Right cardiac atrium (tissue), 5 donors: ENCODE measurements around the gene KMT2C. TPM values are rescaled to one million over a fixed set of nuclear protein-coding genes. Genes with fewer than 3 reads are reported as not detected.
"Not testable (repeated sequence)": the region's sequence is repeated elsewhere in the genome, so short reads cannot be mapped to it uniquely, and the experiment has no call there.

ENCODE experiments used
- ATAC-seq, 2 donors: fragments of 200-7000 bp; cut with Tn5 transposase; one replicate each; pipeline versions ENCODE4 v1.8.0 to v1.9.1; 2020; ENCODE audit warnings: moderate library complexity in 2 of 2, mild to moderate bottlenecking in 1 of 2
- DNase-seq, 3 donors: peaks; one replicate each; pipeline ENCODE4 v3.0.0-alpha.2; 2020
- H3K27ac ChIP-seq: one replicate; pipeline ENCODE4 v1.5.1; 2013; ENCODE audit warnings: mild to moderate bottlenecking, low read length, control low read depth, moderate library complexity
- H3K27me3 ChIP-seq: one replicate; pipeline ENCODE4 v1.6.1; 2013; ENCODE audit not compliant: control insufficient read depth, insufficient read depth
- H3K4me1 ChIP-seq: one replicate; pipeline ENCODE4 v1.6.1; 2013; ENCODE audit warnings: low read length; ENCODE audit not compliant: control insufficient read depth, insufficient read depth
- H3K4me3 ChIP-seq: one replicate; pipeline ENCODE4 v1.5.1; 2013; ENCODE audit warnings: low read length, control low read depth
- H3K9me3 ChIP-seq: one replicate; pipeline ENCODE4 v1.6.1; 2013; ENCODE audit warnings: low read length; ENCODE audit not compliant: control insufficient read depth
- WGBS: extraction: QIAGEN DNeasy Blood & Tissue Kit; methylation state at CpG from one replicate; pipeline ENCODE4 v1.1.7; 2013; 5-methylcytosine and 5-hydroxymethylcytosine counted together
- intact Hi-C, 4 donors: fragments of 100-400 bp; cut with DNase I; formaldehyde crosslinking; loops; one replicate each; pipeline versions ENCODE4 v1.11.0 to v1.14.0; 2022 to 2023
- polyA plus RNA-seq: library from polyadenylated mRNA; stranded (reverse); fragments of 200-250 nt; gene quantifications from one replicate; pipeline ENCODE4 v1.2.3, GENCODE V29; 2013
- total RNA-seq, 4 donors: library from RNA; stranded (reverse); fragmentation: NEBNext Ultra II Directional; extraction: Animal tissue kit (Norgen Biotek cat#: 25700); gene quantifications; one replicate each; pipeline ENCODE4 v1.2.1, GENCODE V29; 2021
- donor health status: healthy with polysubstance abuse.
- donor health status: DM: no; HTN: yes; CAD: no.
- donor health status: DM: no; HTN: no; CAD: no.
- donor health status: DM: no; HTN: yes; CAD: no; lungs with severe emphysema.
- donor health status: DM: yes; HTN: yes; CAD: no.

Gene KMT2C
- total and polyA plus RNA-seq, 5 donors = 10.9 to 52.6 (median 49.9) TPM

DNA sequence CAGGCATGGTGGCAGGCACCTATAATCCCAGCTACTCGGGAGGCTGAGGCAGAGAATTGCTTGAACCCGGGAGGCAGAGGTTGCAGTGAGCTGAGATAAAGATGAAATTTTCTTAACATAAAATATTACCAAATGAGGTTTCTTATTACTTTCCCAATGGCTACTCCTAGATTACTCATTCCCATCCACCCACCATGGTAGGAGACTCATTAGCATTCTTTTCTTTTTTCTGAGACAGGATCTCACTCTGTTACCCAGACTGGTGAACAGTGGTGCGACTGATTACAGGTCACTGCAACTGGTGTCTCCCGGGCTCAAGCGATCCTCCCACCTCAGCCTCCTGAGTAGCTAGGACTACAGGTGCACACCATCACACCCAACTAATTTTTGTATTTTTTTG is 82.5 kb downstream of the KMT2C start:
- H3K9me3 ChIP-seq, DNase-seq, ATAC-seq, H3K27me3 ChIP-seq, intact Hi-C loops, H3K27ac ChIP-seq, H3K4me3 ChIP-seq, H3K4me1 ChIP-seq: not testable (repeated sequence)
- 95% methylated on average over 5 of the region's 5 CpGs for WGBS

DNA sequence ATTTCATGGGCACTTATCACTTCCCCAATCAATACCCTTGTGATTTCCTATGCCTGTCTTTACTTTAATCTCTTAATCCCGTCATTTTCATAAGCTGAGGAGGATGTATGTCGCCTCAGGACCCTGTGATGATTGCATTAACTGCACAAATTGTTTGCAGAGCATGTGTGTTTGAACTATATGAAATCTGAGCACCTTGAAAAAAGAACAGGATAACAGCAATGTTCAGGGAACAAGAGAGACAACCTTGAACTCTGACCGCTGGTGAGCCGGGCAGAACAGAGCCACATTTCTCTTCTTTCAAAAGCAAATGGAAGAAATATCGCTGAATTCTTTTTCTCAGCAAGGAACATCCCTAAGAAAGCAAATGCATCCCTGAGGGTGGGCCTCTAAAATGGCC is 84.1 kb downstream of the KMT2C start:
- intact Hi-C loops, H3K4me1 ChIP-seq, H3K27ac ChIP-seq, H3K9me3 ChIP-seq, H3K4me3 ChIP-seq, DNase-seq, ATAC-seq, H3K27me3 ChIP-seq: not testable (repeated sequence)
- 95% methylated on average over 5 of the region's 5 CpGs for WGBS

DNA sequence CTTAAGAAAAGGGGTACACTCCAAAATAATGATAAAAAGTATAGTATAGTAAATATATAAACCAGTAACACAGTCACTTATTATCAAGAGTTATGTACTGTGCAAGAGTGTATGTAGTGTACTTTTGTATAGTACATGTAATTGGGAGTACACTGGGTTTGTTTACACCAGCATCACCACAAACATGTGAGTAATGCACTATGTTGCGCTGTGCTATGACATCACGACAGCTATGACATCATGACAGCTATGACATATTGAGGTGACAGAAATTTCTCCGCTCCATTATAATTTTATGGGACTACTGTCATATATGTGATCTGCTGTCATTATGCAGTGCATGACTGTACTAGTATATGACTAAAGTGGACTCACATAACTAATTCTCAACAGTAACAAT is 84.6 kb downstream of the KMT2C start:
- DNase-seq = no peak
- intact Hi-C loops = no loop called here
- H3K27me3 ChIP-seq = no peaks in the 10 kb centered on the region
- H3K27ac ChIP-seq = no peak overlapping the region
- ATAC-seq = no peak
- H3K4me3 ChIP-seq = no peak overlapping the region
- no peaks in the 10 kb centered on the region for H3K4me1 ChIP-seq
- WGBS = 95% methylated on average over 3 of the region's 3 CpGs
- H3K9me3 ChIP-seq = no peaks in the 10 kb centered on the region

- H3K9me3 ChIP-seq = no peaks in the 10 kb centered on the region
- WGBS = 98% methylated on average over 2 of the region's 2 CpGs
- no peak overlapping the region for H3K4me3 ChIP-seq
- H3K27ac ChIP-seq = no peak overlapping the region
- no peaks in the 10 kb centered on the region for H3K27me3 ChIP-seq
- no peaks in the 10 kb centered on the region for H3K4me1 ChIP-seq
- DNase-seq = no peak
- no peak for ATAC-seq
- intact Hi-C loops = loop anchor here in 1 of 4 donors (10.0 kb wide), 1 partner anchor 87 kb away; the partner anchor contains the start of gene KMT2C
These were observed 87.9 kb downstream of the KMT2C start for GRCh38 chr7:152347888-152348287.

DNA sequence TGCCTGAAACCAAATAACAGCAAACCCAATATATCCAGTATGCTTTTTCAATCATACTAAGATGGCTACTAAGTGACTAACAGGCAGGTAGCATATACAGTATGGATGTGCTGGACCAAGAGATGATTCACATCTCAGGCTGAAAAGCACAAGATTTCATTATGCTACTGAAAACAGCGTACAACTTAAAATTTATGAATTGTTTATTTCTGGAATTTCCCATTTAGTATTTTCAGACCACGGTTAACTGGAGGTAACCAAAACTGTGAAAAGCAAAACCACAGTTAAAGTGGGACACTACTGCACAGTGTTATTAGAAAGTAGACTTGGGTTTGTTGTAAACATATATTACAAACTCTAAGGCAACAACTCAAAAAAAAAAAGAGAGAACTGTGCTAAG is 91.5 kb downstream of the KMT2C start:
- H3K4me1 ChIP-seq = no peaks in the 10 kb centered on the region

GRCh38 chr7:152342796-152343195 is 93.0 kb downstream of the KMT2C start:
- DNase-seq (no peak), ATAC-seq (no peak)
- Histone ChIP-seq H3K4me1 (no peaks in the 10 kb centered on the region), H3K27me3 (no peaks in the 10 kb centered on the region), H3K4me3 (no peak overlapping the region), H3K9me3 (no peaks in the 10 kb centered on the region), H3K27ac (no peak overlapping the region)
- 94% methylated on average over 2 of the region's 2 CpGs for WGBS
- intact Hi-C loops = loop anchor here in 1 of 4 donors (10.0 kb wide), 1 partner anchor 92 kb away; the partner anchor contains the start of gene KMT2C

More for the DNA sequence above, 91.5 kb downstream of the KMT2C start:
- intact Hi-C loops = loop anchor here in 1 of 4 donors (10.0 kb wide), 1 partner anchor 91 kb away; the partner anchor contains the start of gene KMT2C
- H3K27me3 ChIP-seq = no peaks in the 10 kb centered on the region
- no peak overlapping the region for H3K4me3 ChIP-seq
- H3K9me3 ChIP-seq = no peaks in the 10 kb centered on the region
- no peak overlapping the region for H3K27ac ChIP-seq
- ATAC-seq (no peak), DNase-seq (no peak)
- 91% methylated on average over 2 of the region's 2 CpGs for WGBS

DNA sequence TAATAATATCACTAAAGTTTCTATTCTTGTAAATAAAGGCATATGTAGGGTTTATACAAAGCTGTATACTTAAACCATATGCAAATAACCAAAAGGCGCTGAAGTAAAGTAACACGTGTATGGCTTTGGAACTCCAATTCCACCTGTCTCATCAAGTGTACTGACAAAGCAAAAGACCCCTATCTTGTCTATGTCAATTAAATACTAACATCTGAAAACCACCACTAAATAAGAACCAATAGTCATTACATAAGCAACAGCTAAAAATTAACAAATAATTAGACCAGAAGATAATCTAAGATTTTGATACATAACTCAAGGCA is 93.9 kb downstream of the KMT2C start:
- no peak for ATAC-seq
- H3K27ac ChIP-seq = no peak overlapping the region

DNA sequence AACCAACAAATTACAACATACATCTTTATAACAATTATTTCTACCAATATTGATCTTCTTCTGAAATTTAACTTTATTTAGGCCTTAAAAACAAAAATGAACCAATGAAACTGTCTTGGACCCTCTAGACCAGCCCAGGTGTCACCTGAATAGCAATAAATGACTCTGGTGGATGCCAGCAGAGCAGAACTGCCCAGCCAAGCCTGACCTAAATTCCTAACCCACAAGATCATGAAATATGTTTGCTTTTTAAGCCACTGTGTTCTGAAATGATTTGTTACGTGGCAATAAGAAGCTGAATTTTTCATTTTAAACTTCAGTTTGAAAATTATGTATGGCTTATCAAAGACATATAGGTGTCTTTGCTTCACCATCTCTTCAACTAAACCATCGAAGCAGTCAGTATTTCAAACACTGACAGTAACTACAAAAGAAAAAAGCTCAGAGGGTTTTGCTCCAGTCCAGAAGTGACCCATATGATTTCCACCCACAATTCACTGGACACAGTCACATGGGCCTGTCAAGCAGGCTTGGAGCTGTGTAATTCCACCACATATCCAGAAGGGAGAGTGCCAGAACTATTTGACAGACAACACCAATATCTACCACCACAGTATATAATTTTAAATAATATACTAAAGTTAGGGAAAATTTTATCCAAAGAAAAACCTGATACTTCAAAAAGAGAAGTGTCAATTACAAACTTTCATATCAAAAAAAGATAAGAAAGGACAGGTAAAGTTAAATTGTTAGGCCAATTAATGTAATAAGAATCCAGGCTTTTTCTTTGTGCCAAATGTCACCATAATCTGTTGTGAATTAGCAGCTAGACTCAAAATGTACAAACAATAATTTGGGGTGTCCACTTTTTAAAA is 94.5 kb downstream of the KMT2C start:
- ATAC-seq (peak; percentile 81 to 89), DNase-seq (no peak)
- H3K27me3 ChIP-seq = no peaks in the 10 kb centered on the region
- no peak overlapping the region for H3K27ac ChIP-seq
- intact Hi-C loops = loop anchor here in 1 of 4 donors (10.0 kb wide), 1 partner anchor 94 kb away; the partner anchor contains the start of gene KMT2C
- H3K9me3 ChIP-seq = no peaks in the 10 kb centered on the region
- no peak overlapping the region for H3K4me3 ChIP-seq
- no peaks in the 10 kb centered on the region for H3K4me1 ChIP-seq
- WGBS = 65% methylated on average over 2 of the region's 2 CpGs

More for the DNA sequence above, 93.9 kb downstream of the KMT2C start:
- H3K4me3 ChIP-seq = no peak overlapping the region
- intact Hi-C loops = loop anchor here in 1 of 4 donors (10.0 kb wide), 1 partner anchor 93 kb away; the partner anchor contains the start of gene KMT2C
- WGBS = 92% methylated on average over 2 of the region's 2 CpGs
- no peaks in the 10 kb centered on the region for H3K9me3 ChIP-seq
- no peaks in the 10 kb centered on the region for H3K4me1 ChIP-seq
- DNase-seq = no peak
- no peaks in the 10 kb centered on the region for H3K27me3 ChIP-seq

- peaks cover 1% of the 10 kb centered on the region for H3K4me1 ChIP-seq
- H3K27ac ChIP-seq = no peak overlapping the region
- intact Hi-C loops = loop anchor here in 1 of 4 donors (10.0 kb wide), 1 partner anchor 95 kb away; the partner anchor contains the start of gene KMT2C
These were observed 95.6 kb downstream of the KMT2C start for GRCh38 chr7:152340161-152340560.

GRCh38 chr7:152338561-152338960 is 97.2 kb downstream of the KMT2C start:
- intact Hi-C loops = loop anchor here in 1 of 4 donors (5.0 kb wide), 1 partner anchor 369 kb away; no protein-coding TSS in a partner anchor
- no peaks in the 10 kb centered on the region for H3K9me3 ChIP-seq
- no peak overlapping the region for H3K27ac ChIP-seq
- no peak for DNase-seq
- H3K4me1 ChIP-seq = peaks cover 1% of the 10 kb centered on the region
- 47% methylated on average over 2 of the region's 2 CpGs for WGBS
- ATAC-seq = no peak
- H3K4me3 ChIP-seq = no peak overlapping the region
- H3K27me3 ChIP-seq = no peaks in the 10 kb centered on the region

More at GRCh38 chr7:152340161-152340560, 95.6 kb downstream of the KMT2C start:
- WGBS = 91% methylated on average over 1 of the region's 1 CpG
- no peaks in the 10 kb centered on the region for H3K27me3 ChIP-seq
- H3K4me3 ChIP-seq = no peak overlapping the region
- no peak for ATAC-seq
- DNase-seq = no peak
- no peaks in the 10 kb centered on the region for H3K9me3 ChIP-seq

DNA sequence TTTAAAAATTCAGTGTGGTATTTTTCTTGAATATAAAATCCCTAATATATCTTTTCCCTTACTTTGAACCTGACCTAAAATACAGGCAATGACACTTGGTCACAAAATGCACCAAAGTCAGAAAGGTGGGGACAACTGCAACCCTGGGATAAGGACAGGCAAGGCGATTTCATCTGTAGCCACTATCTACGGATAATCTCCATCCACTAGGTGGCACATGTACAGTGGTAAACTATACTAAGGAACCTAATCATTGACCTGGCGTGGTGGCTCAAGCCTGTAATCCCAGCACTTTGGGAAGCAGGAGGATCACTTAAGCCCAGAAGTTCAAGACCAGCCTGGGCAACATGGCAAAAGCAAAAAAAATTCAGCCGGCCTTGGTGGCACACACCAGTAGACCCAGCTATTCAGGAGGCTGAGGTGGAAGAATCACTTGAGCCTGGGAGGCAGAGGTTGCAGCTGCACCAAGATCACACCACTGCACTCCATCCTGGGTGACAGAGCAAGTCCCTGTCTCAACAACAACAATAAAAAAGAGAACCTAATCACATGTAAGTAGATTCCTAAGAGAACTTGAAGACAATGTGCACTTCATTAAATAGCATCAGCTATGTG is 98.9 kb downstream of the KMT2C start:
- Histone ChIP-seq H3K9me3 (no peaks in the 10 kb centered on the region), H3K27ac (no peak overlapping the region), H3K4me1 (peaks cover 1% of the 10 kb centered on the region), H3K4me3 (no peak overlapping the region), H3K27me3 (no peaks in the 10 kb centered on the region)
- DNase-seq = no peak
- intact Hi-C loops = loop anchor here in 1 of 4 donors (5.0 kb wide), 1 partner anchor 370 kb away; no protein-coding TSS in a partner anchor
- WGBS = 53% methylated on average over 4 of the region's 4 CpGs
- ATAC-seq = peak; percentile 63 to 66
